Globus pallidus (tissue), 1 donor: ENCODE data around the gene LMO7.

Source experiments
- DNase-seq: peaks from one replicate; pipeline ENCODE4 v3.0.0-alpha.2; 2015; ENCODE audit warnings: low spot score

Gene LMO7

DNA sequence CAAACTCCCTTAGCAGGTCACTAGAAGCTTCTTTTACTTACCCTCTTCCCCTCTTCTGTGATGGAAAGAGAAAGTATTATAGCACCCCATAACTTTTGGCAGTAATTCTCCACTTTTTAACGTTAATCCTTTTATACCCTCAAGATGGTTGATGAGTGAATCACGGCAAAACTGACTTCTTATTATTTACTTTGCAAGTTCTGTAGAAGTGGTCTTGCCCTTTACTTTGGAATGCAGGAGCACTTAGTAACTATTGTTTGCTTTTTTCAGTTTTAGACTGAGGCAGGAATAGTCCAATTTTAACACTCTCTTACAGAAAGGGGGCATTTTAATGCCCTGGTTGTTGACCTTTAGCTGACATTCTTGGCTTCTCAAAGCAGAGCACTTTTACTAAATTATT is 260.1 kb downstream of the LMO7 start:
- no peak for DNase-seq

DNA sequence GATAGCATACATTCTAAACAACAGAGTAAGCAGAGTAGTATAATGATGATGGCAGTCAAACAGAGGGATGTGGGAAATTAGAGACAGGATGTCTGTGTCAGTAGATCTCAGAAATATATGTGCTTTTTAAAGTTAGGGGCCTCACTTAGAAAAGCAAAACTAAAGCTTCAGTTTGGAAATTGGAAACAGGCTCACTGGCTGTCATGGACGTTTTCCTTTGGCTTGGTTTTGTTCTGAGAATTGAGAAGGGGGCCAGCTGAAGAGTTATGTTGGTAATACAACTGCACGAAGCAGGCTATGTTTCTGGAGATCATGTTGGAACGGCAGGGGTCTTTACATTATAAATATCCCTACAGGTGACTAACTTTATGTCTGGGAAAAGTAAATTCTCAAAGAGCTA is 261.3 kb downstream of the LMO7 start:
- DNase-seq = no peak

DNA sequence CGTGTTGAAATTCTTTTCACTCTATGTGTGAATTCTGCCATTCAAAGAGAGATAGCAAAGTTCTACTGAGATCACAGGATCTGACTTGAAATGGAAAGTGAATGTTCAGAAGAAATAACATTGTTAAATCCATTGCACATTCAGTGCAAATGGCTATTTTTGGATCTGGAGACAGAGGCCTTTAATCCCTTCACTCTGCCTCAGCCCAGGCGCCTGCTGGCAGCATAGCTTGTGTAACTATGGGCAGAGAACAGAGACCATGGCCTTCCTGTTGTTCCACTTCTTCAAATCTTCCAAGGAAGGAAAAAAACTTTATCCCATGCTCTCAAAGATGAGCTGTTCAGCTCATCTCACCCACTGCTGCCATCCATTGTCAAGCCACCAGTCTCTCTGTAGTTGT is 265.4 kb downstream of the LMO7 start:
- DNase-seq = peak; percentile 10

DNA sequence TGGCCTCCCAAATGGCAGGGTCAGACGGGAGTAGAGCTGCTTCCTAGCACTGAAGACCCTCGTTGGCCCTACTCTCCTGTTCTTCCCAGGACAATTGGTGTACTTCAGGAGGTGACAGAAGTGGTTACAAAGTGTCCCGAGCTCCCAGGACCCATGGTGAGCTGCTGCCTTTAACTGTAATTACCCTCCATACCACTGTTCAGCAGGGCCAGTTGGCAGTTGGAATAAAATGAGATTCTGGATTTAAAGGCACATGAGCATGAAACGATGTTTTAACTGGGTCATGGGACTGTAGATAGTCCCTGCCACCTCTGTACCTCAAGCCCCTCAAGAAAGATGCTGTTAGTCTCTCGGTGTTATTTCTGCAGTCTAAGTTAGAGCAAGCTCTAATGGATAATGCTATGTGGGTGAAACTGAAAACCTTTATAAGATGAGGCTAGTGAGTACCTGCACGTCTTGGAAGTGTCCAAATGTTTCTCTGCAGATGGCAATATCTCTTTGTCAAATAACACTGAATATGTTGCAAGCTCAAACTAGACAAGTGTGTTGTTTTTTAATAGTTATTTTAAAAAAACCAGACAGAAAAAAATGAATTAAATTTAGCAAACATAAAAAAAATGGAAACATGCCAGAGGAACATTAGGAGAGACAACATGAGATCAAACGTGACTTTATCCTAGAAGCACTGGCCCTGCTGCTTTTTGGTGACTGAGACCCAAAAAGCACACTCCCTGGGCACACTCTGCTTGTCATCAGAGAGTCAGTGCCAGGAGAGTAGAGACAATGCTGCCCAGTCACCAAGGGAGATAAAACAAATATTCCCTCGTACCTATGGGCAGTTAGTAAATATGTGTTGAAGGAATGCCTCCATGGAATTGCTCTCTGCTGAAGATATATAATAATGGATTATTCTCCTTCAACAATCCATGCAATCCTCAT is 266.3 kb downstream of the LMO7 start:
- no peak for DNase-seq

DNA sequence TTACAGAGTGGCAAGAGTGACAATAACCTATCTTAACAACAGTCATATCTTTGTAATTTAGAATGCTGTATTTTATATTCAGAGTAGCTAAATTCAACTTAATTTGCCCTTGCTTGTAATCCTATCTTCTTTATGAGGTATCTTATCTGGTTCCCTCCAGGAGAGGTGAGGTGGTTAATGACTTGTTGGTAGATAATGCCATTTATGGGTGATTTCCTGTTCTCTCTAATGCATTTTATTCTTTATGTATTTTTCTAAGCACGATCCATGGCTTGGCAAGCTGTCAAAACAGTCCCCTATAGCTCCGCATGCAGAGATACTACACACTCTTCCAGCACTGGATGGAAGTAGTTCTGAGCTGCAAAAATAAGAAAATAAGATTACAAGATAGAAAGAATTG is 267.9 kb downstream of the LMO7 start:
- no peak for DNase-seq

DNA sequence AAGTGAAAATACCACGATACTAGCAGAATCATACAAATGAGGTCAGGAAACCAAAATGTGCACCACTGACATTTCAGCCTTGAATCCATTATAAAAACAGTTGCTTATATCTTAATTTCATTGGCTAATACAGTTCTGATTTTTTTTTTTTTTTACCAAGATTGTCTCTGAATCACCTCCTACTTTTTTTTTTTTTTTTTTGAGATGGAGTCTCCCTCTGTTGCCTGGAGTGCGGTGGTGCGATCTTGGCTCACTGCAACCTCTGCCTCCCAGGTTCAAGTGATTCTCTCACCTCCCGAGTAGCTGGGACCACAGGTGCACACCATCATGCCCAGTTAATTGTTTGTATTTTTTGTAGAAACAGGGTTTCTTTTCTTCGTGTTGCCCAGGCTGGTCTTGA is 270.2 kb downstream of the LMO7 start:
- DNase-seq = no peak

DNA sequence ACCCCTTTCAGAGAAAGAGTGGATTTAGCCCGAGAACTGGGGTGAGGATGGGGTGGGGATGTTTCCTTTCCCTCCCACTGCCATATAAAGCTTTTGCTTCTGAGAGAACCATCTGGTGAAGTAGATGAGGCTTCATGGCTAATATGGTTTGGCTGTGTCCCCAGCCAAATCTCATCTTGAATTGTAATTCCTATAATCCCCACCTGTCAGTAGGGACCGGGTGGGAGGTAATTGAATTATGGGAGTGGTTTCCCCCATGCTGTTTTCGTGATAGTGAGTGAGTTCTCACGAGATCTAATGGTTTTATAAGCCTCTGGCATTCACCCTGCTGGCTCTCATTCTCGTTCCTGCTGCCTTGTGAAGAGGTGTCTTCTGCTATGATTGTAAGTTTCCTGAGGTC is 270.9 kb downstream of the LMO7 start:
- DNase-seq = no peak

DNA sequence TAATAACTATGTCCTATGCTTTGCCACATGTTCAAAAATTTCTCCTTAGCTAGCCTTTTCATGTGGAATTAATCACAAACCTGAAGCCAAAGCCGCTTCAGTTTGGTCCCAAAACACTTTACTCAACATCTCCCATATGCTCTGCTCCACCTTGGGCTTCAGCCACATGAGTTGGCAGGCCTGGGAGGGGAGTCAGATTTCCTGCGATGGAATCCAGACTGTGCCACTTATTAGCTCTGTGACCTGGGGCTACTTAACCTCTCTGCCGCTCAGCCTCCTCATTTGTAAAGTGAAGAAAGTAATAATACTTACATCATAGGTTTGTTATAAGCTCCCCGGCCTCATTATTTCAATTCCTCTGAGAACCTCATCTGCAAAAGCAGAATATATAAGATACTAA is 272.0 kb downstream of the LMO7 start:
- DNase-seq = no peak
